Posterior vena cava (tissue), 2 donors: Measurements from ENCODE around the gene CFAP251. TPM values are rescaled to one million over a fixed set of nuclear protein-coding genes. Genes with fewer than 3 reads are reported as not detected.
A peak's percentile ranks its signal among the peaks of the same experiment; 100 is the strongest.
"Not testable (repeated sequence)": the region's sequence is repeated elsewhere in the genome, so short reads cannot be mapped to it uniquely, and the experiment has no call there.

Source experiments
- DNase-seq: peaks from one replicate; pipeline ENCODE4 v3.0.0-alpha.2; 2020; ENCODE audit warnings: low spot score
- intact Hi-C, 2 donors: fragments of 100-400 bp; cut with DNase I; formaldehyde crosslinking; loops; one replicate each; pipeline versions ENCODE4 v1.14.1 to v1.14.2; 2022 to 2023
- long read RNA-seq, 2 donors: library from polyadenylated mRNA; unstranded; transcript quantifications; one replicate each; pipeline ENCODE4 v2.0.0, GENCODE V29; 2020 to 2021
- total RNA-seq, 2 donors: library from RNA; stranded (reverse); fragmentation: NEBNext Ultra II Directional; extraction: Animal tissue kit (Norgen Biotek cat#: 25700); gene quantifications; one replicate each; pipeline ENCODE4 v1.2.1, GENCODE V29; 2021
- donor health status: DM: yes; HTN: yes; CAD: no.
- donor health status: DM: yes; HTN: yes; CAD: no.

CFAP251 gene
- 1 to 10 TPM in 1 of 2 donors, under 1 TPM in 1; 0.65 to 1.9 TPM for total RNA-seq
- long read RNA-seq, donor 1: 0 reads
- long read RNA-seq, donor 2: 0 reads

DNA sequence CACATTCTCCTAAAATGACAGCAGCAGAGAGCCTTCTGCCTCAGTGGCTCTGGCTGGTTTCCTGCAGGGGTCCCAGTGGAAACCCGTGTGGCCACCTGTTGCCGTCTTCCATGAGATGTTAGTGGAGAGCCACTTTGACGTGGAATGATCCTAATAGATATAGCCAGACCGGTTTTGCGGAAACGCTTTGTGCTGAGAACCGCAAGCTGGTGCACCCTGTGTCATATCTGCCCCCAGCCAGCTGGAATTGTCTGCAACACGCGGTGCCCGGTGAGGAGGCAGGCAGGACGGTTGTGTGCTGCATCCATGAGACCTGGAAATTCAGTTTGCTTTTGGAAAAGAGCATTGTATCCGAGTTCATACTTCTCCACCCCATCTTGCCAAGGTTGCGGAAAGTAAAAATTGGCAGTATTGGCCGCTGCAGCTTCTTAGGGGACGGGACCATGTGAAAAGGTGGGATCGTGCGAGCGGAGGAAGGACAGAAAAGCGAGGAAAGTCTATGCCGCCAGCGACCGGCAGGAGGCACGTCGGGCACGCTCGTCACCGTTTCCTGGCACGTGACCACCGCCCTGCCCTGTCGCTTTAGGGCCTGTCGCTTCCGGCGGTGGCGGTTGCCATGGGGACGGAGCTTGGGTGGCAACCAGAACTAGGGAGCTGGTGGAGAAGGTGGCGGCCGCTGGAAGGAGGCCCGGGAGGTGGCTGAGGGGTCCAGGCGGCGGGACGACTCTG lies at the start of gene CFAP251:
TSS of gene CFAP251 (plus strand) at position 643 of the 729 bp plus-strand sequence. CDS start 2,714 bp downstream, outside the sequence.
- intact Hi-C loops: loop anchor here in 1 of 2 donors (5.0 to 10.0 kb wide), 2 partner anchors 104 to 207 kb away; partner anchors contain the start of gene BCL7A

DNA sequence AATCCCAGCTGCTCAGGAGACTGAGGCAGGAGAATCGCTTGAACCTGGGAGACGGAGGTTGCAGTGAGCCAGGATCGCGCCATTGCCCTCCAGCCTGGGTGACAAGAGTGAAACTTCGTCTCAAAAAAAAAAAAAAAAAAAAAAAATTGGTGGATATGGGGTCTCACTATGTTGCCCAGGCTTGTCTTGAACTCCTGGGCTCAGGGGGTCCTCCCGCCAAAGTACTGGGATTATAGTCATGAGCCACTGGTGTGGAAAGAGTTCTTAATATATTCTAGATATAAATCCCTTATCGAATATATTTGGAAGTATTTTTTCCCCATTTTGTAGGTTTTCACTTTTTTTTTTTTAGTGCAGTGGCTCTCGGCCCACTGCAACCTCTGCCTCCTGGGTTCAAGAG lies 49.2 kb upstream of the CFAP251 start:
- intact Hi-C loops, DNase-seq: not testable (repeated sequence)

More for the DNA sequence above, at the start of gene CFAP251:
- peak; percentile 98 for DNase-seq

GRCh38 chr12:121871467-121871866 lies 46.9 kb upstream of the CFAP251 start:
- intact Hi-C loops: no loop called here
- DNase-seq: no peak

DNA sequence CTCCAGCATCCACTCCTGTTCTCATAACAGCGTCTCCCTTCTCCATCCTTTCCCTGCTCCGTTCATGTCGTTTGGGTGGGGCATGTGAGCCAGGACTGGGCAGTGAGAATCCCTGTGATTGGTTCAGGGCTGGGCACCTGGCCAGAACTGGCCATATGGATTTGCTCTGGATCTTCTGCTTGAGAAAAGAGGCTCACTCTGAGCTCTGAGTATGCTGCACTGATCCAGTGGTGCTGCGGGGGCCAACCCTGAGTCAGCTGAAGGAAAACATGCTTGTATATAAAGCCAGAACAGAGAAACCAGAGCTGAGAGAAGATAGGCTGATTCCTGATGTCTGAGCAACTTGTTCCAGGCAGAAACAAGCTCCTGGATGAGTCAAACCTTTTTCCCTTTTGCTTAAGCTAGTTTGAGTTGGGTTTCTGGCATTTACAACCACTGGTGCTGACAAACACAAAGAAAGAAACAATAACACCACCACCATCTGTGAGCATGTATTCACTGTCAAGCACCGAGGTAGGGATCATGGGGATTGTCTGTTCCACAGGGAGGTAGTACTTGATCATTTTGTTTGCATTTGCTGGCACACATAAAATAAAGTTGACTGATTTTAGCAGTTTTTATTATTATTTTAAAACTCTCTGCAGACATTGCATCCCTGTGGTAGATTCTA lies 45.7 kb upstream of the CFAP251 start:
- intact Hi-C loops: no loop called here
- no peak for DNase-seq

GRCh38 chr12:121873216-121873569 lies 45.2 kb upstream of the CFAP251 start:
- no peak for DNase-seq
- intact Hi-C loops: no loop called here

DNA sequence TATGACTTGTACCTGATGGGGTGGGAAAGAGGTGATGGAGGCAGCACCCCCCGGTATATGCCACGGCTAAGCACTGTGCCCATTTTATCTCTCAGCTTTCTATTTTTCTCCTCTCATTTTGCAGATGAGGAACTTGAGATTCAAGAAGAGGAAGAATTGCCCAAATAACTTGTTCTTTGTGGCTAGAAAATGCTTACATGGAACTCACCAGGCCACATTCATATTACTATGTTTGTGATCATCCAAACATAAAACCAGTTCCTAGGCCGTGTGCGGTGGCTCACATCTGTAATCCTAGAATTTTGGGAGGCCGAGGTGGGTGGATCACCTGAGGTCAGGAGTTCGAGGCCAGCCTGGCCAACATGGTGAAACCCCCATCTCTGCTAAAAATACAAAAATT lies 44.3 kb upstream of the CFAP251 start:
- intact Hi-C loops: no loop called here
- DNase-seq: no peak

DNA sequence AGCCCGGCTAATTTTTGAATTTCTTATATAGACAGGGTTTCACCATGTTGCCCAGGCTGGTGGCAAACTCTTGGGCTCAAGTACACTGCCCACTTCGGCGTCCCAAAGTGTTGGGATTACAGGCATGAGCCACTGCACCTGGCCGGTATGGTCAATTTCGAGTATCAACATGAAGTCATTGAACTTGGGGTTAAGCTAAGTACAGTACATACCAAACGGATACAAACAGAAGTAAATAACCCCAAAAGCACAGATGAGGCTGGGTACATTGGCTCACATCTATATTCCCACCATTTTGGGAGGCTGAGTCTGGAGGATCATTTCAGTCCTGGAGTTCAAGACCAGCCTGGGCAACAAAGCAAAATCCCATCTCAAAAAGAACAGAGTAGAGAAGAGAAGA lies 42.8 kb upstream of the CFAP251 start:
- intact Hi-C loops: no loop called here
- DNase-seq: no peak

DNA sequence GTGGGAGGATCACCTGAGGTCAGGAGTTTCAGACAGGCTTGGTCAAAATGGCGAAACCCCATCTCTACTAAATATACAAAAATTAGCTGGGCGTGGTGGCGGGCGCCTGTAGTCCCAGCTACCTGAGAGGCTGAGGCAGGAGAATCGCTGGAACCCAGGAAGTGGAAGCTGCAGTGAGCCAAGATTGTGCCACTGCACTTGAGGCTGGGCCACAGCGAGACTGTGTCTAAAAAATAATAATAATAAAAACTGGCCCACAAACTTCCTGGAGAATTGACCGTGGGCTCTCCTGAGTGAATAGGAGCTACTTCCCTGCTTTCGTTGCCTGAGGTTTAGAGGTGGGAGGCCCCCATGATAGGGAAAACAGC lies 42.3 kb upstream of the CFAP251 start:
- DNase-seq, intact Hi-C loops: not testable (repeated sequence)

GRCh38 chr12:121883315-121883660 lies 35.1 kb upstream of the CFAP251 start:
- DNase-seq: no peak
- intact Hi-C loops: loop anchor here in 1 of 2 donors (10.0 kb wide), 1 partner anchor 188 kb away; no protein-coding TSS in a partner anchor

DNA sequence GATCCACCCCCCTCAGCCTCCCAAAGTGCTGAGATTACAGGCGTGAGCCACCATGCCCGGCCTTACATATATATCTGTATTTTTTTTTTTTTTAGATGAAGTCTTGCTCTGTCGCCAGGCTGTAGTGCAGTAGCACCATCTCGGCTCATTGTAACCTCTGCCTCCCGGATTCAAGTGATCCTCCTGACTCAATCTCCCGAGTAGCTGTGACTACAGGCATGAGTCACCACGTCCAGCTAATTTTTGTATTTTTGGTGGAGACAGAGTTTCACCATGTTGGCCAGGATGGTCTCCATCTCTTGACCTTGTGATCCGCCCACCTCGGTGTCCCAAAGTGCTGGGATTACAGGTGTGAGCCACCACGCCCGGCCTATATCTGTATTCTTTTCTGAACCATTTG lies 33.3 kb upstream of the CFAP251 start:
- intact Hi-C loops: loop anchor here (5.0 to 10.0 kb wide), 2 partner anchors 88 to 190 kb away; no protein-coding TSS in a partner anchor
- DNase-seq: not testable (repeated sequence)

DNA sequence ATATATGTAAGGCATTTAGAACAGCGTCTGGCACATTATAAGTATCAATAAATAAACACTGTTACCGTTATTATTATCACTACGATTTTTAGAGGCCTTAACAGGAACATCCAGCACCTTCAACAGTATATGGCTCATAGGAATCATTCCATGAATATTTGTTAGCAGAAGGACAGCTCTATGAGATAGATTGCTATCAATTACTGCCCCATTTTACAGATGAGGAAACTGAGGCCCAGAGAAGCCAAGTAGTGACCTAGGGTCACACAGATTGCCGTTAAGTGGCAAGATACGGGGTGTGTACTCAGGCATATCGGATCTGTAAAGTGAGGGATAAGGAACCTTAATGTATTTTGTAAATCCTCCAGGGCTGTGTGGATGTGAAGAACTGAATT lies 30.3 kb upstream of the CFAP251 start:
- intact Hi-C loops: loop anchor here (2.0 to 10.0 kb wide), 3 partner anchors 91 to 193 kb away; partner anchors contain the start of gene RHOF (in 1 of the 2)
- no peak for DNase-seq

DNA sequence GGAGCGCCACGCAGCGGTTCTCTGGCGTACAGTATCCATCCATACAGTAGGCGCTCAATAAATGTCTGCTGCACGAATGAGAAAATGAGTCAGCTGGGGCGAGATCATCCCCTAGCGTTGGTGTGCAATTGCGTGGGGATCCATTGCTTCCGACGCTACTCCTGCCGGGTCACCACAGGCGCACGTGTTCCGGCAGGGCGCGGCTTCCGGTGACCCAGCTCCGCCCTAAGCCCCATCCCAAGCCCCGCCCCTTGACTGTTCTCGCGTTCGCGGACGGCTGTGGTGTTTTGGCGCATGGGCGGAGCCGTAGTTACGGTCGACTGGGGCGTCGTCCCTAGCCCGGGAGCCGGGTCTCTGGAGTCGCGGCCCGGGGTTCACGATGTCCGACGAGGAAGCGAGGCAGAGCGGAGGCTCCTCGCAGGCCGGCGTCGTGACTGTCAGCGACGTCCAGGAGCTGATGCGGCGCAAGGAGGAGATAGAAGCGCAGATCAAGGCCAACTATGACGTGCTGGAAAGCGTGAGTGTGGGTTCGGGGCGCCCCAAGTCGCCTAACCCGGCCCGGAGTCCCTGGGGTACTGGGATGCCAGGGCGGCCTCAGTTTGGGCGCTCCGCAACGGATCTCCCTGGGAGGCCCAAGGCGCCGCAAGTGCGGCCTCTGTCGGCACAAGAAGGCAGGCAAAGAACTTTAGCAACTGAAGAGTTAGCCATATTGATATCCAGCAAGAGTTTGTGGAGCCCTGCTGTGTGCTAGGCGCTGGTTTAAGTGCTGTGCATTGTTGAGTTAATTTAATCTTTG lies 29.7 kb upstream of the CFAP251 start, which contains the start of gene PSMD9:
TSS of gene PSMD9 (plus strand) at position 313 of the 796 bp plus-strand sequence. CDS start at position 380, 67 bp downstream.
- intact Hi-C loops: loop anchor here (2.0 to 10.0 kb wide), 3 partner anchors 91 to 194 kb away; partner anchors contain the start of gene RHOF (in 1 of the 2)
- DNase-seq: peak; percentile 99

GRCh38 chr12:121889274-121889624 lies 29.1 kb upstream of the CFAP251 start:
- no peak for DNase-seq
- intact Hi-C loops: loop anchor here (2.0 to 10.0 kb wide), 3 partner anchors 92 to 194 kb away; partner anchors contain the start of gene RHOF (in 1 of the 2)

DNA sequence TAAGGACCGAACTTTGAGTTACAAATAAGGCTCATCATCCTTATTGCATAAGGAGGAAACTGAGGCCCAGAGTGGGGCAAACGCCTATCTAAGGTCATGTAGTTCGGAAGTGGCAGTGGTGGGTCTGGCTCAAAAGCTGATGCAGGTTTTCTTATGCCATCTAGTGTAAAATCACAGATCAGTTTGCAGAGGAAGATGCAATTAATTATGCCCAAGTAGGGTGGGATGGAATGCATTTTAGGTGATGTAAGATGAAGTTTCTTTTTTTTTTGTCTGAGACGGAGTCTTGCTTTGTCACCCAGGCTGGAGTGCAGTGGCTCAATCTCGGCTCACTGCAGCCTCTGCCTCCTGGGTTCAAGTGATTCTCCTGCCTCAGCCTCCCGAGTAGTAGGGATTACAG lies 28.7 kb upstream of the CFAP251 start:
- intact Hi-C loops: loop anchor here (2.0 to 10.0 kb wide), 3 partner anchors 92 to 195 kb away; partner anchors contain the start of gene RHOF (in 1 of the 2)
- DNase-seq: not testable (repeated sequence)

- intact Hi-C loops: no loop called here
- no peak for DNase-seq
Observed at GRCh38 chr12:121892673-121893561, 25.5 kb upstream of the CFAP251 start.

- intact Hi-C loops: no loop called here
- DNase-seq: no peak
Observed at GRCh38 chr12:121893961-121894460, 24.4 kb upstream of the CFAP251 start.

GRCh38 chr12:121894633-121895032 lies 23.8 kb upstream of the CFAP251 start:
- DNase-seq: no peak
- intact Hi-C loops: no loop called here

DNA sequence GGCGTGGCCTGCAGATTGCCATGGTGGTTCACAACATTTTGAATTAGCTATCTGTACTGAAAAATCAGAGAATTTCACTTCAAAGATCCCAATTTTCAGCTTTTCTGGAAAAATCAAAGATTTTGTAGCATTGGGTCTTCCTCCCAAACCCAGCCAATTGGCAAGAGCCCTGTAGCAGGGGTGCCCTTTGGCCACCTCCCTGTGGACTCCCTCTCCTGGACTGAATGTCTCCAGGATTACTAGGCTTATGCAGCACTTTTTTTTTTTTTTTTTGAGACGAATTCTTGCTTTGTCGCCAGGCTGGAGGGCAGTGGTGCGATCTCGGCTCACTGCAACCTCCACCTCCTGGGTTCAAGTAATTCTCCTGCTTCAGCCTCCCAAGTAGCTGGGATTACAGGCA lies 20.1 kb upstream of the CFAP251 start:
- no peak for DNase-seq
- intact Hi-C loops: no loop called here
